Caco-2 (cell line): ENCODE results near the gene CFAP47. TPM values are rescaled to one million over a fixed set of nuclear protein-coding genes. Genes with fewer than 3 reads are reported as not detected.

Experiments
- BruUV-seq: library from RNA; stranded (reverse); fragments of 400-500 nt; replicated peaks from 2 replicates; lab custom pipeline; 2021; lab: Mats Ljungman, UMichigan
- CTCF ChIA-PET: fragments of 300-600 bp; sonication (Branson Sonifier 250); formaldehyde crosslinking; loops from one replicate; lab custom pipeline; 2022; ENCODE audit warnings: antibody characterized with exemption; lab: Charles Lee
- POLR2A ChIA-PET: fragments of 300-600 bp; sonication (Branson Sonifier 250); formaldehyde crosslinking; loops from one replicate; lab custom pipeline; 2022; ENCODE audit warnings: antibody characterized with exemption; lab: Charles Lee
- DNase-seq, 2 experiments: peaks; one replicate each; pipeline versions ENCODE4 v3.0.0 to v3.0.0-alpha.2; 2020 to 2022
- H3K27me3 ChIP-seq: replicated peaks from 2 replicates; pipeline ENCODE4 v1.6.0; 2011; ENCODE audit warnings: low read length; ENCODE audit not compliant: control insufficient read depth, insufficient read depth
- H3K36me3 ChIP-seq: 2 replicates; pipeline ENCODE4 v1.5.1; 2011; ENCODE audit warnings: low read length; ENCODE audit not compliant: control insufficient read depth, insufficient read depth
- H3K4me1 ChIP-seq: fragments of 250-450 bp; sonication (Bioruptor Pico); 2 replicates; pipeline ENCODE4 v1.5.1; 2020; ENCODE audit warnings: mild to moderate bottlenecking
- H3K4me3 ChIP-seq: 2 replicates; pipeline ENCODE4 v1.5.1; 2011; ENCODE audit warnings: low read depth, mild to moderate bottlenecking, control low read depth, low read length
- H3K9me3 ChIP-seq: fragments of 250-450 bp; sonication (Bioruptor Pico); 2 replicates; pipeline ENCODE4 v1.5.1; 2020; ENCODE audit warnings: mild to moderate bottlenecking, moderate library complexity
- H3K27ac Mint-ChIP-seq: one replicate; pipeline ENCODE4 v1.8.0; 2022; ENCODE audit warnings: mixed read lengths; ENCODE audit not compliant: unreplicated experiment
- H3K27me3 Mint-ChIP-seq: one replicate; pipeline ENCODE4 v1.8.0; 2022; ENCODE audit warnings: mixed read lengths; ENCODE audit not compliant: insufficient read depth, unreplicated experiment
- H3K36me3 Mint-ChIP-seq: one replicate; pipeline ENCODE4 v1.8.0; 2022; ENCODE audit warnings: mild to moderate bottlenecking, mixed read lengths; ENCODE audit not compliant: insufficient read depth, unreplicated experiment
- H3K4me1 Mint-ChIP-seq: one replicate; pipeline ENCODE4 v1.8.0; 2022; ENCODE audit warnings: low read depth, mixed read lengths; ENCODE audit not compliant: unreplicated experiment
- H3K4me3 Mint-ChIP-seq: one replicate; pipeline ENCODE4 v1.8.0; 2022; ENCODE audit warnings: mild to moderate bottlenecking, moderate library complexity, mixed read lengths; ENCODE audit not compliant: unreplicated experiment
- H3K9me3 Mint-ChIP-seq: one replicate; pipeline ENCODE4 v1.8.0; 2022; ENCODE audit warnings: mixed read lengths; ENCODE audit not compliant: unreplicated experiment
- CTCF ChIP-seq, 2 experiments: fragments of 200-600 bp in 1 of 2; IDR thresholded peaks; 1 replicate in 1 of 2; 2 replicates in 1 of 2; pipeline versions ENCODE4 v1.5.1 to v1.8.0; 2011 to 2022; ENCODE audit warnings: antibody characterized with exemption in 1 of 2, control low read depth in 1 of 2, inconsistent platforms in 1 of 2, low read depth in 1 of 2, low read length in 1 of 2, mild to moderate bottlenecking in 1 of 2, moderate library complexity in 1 of 2; ENCODE audit not compliant: insufficient read depth in 1 of 2, severe bottlenecking in 1 of 2, unreplicated experiment in 1 of 2
- intact Hi-C: fragments of 100-400 bp; cut with micrococcal nuclease; formaldehyde crosslinking; loops from one replicate; pipeline ENCODE4 v1.10.0; 2022; ENCODE audit not compliant: unreplicated experiment
- total RNA-seq: library from RNA; stranded (reverse); gene quantifications from 2 replicates; pipeline ENCODE4 v1.2.3, GENCODE V29; 2022

The CFAP47 gene
- total RNA-seq, 1 experiment from 2014 or later = 0.16 TPM

GRCh38 chrX:36266155-36266554 lies 346.6 kb downstream of the CFAP47 start:
- Histone ChIP-seq H3K9me3 (no peaks in the 10 kb centered on the region), H3K36me3 (no peaks in the 10 kb centered on the region), H3K27me3 (no peaks in the 10 kb centered on the region), H3K4me3 (no peak overlapping the region), H3K4me1 (no peaks in the 10 kb centered on the region)
- CTCF ChIA-PET = no interaction called here
- DNase-seq = no peak
- intact Hi-C loops = no loop called here
- Mint-ChIP-seq H3K9me3 (no peaks in the 10 kb centered on the region), H3K27me3 (peaks cover 4% of the 10 kb centered on the region), H3K27ac (no peak overlapping the region), H3K36me3 (no peaks in the 10 kb centered on the region), H3K4me1 (no peaks in the 10 kb centered on the region), H3K4me3 (no peak overlapping the region)
- no peak for TF ChIP-seq CTCF (IDR thresholded peaks at IDR 0.05; ENCODE audit: insufficient read depth in 1 of 2, low read depth in 1 of 2, low read length in 1 of 2, severe bottlenecking in 1 of 2, unreplicated experiment in 1 of 2)
- POLR2A ChIA-PET = no interaction called here
- no TSS peak for BruUV-seq

DNA sequence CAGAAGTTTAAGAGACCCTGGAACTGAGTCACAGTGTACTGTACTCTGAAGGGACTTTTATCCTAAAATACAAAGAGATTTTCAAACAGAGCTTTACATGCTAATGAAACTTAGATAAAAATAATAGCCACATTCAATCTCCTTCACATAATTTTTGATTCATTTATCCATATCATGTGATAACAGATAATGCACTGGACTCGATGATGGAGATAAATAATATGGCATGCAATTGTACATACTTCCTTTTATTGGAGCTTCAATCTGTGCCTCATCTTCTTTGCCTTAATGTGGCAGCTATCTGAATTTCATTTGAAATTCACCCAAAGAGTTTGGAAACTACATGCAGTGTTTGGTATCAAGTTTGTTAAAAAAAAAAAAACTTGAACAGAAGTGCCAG lies 390.6 kb downstream of the CFAP47 start:
- Mint-ChIP-seq H3K27me3 (no peaks in the 10 kb centered on the region), H3K27ac (no peak overlapping the region), H3K36me3 (no peaks in the 10 kb centered on the region), H3K4me3 (no peak overlapping the region), H3K4me1 (no peaks in the 10 kb centered on the region), H3K9me3 (no peaks in the 10 kb centered on the region)
- intact Hi-C loops = no loop called here
- ChIA-PET POLR2A (no interaction called here), CTCF (no interaction called here)
- Histone ChIP-seq H3K9me3 (no peaks in the 10 kb centered on the region), H3K27me3 (no peaks in the 10 kb centered on the region), H3K4me3 (no peak overlapping the region), H3K4me1 (no peaks in the 10 kb centered on the region), H3K36me3 (no peaks in the 10 kb centered on the region)
- no TSS peak for BruUV-seq
- TF ChIP-seq CTCF (IDR thresholded peaks at IDR 0.05; ENCODE audit: insufficient read depth in 1 of 2, low read depth in 1 of 2, low read length in 1 of 2, severe bottlenecking in 1 of 2, unreplicated experiment in 1 of 2) = no peak
- DNase-seq = no peak

DNA sequence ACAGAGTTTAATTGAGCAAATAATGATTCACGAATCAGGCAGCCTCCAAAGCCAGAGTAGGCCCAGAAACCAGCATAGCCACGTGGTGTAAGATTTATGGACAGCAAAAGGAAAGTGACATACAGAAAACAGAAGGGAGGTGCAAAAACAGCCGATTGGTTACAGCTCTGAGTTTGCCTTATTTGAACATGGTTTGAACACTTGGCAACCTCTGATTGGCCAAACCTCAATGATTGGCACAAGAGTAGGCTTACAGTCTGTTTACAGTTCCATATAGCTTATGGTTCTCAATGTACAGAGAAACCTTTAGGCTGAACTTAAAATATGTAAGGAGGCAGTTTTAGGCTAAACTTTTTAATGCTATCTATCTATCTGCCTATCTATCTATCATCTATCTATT lies 394.8 kb downstream of the CFAP47 start:
- H3K4me1 Mint-ChIP-seq = no peaks in the 10 kb centered on the region
- no peak for TF ChIP-seq CTCF (IDR thresholded peaks at IDR 0.05; ENCODE audit: insufficient read depth in 1 of 2, low read depth in 1 of 2, low read length in 1 of 2, severe bottlenecking in 1 of 2, unreplicated experiment in 1 of 2)
- ChIA-PET POLR2A (no interaction called here), CTCF (no interaction called here)
- Histone ChIP-seq H3K9me3 (no peaks in the 10 kb centered on the region), H3K4me3 (no peak overlapping the region), H3K4me1 (no peaks in the 10 kb centered on the region), H3K36me3 (no peaks in the 10 kb centered on the region), H3K27me3 (no peaks in the 10 kb centered on the region)
- no TSS peak for BruUV-seq
- DNase-seq = no peak
- no peaks in the 10 kb centered on the region for H3K27me3 Mint-ChIP-seq
- intact Hi-C loops = no loop called here
- H3K36me3 Mint-ChIP-seq = no peaks in the 10 kb centered on the region
- no peak overlapping the region for H3K27ac Mint-ChIP-seq
- H3K4me3 Mint-ChIP-seq = no peak overlapping the region
- no peaks in the 10 kb centered on the region for H3K9me3 Mint-ChIP-seq
